ENCODE results near the gene ATOX1. TPM values are rescaled to one million over a fixed set of nuclear protein-coding genes. Genes with fewer than 3 reads are reported as not detected.

ATOX1 gene
- total and polyA plus RNA-seq, 9 of the 15 experiments (the other 6 are each of a cell fraction or from before 2014, with no cell fraction given): 59.2 to 318 (median 86.2) TPM

DNA sequence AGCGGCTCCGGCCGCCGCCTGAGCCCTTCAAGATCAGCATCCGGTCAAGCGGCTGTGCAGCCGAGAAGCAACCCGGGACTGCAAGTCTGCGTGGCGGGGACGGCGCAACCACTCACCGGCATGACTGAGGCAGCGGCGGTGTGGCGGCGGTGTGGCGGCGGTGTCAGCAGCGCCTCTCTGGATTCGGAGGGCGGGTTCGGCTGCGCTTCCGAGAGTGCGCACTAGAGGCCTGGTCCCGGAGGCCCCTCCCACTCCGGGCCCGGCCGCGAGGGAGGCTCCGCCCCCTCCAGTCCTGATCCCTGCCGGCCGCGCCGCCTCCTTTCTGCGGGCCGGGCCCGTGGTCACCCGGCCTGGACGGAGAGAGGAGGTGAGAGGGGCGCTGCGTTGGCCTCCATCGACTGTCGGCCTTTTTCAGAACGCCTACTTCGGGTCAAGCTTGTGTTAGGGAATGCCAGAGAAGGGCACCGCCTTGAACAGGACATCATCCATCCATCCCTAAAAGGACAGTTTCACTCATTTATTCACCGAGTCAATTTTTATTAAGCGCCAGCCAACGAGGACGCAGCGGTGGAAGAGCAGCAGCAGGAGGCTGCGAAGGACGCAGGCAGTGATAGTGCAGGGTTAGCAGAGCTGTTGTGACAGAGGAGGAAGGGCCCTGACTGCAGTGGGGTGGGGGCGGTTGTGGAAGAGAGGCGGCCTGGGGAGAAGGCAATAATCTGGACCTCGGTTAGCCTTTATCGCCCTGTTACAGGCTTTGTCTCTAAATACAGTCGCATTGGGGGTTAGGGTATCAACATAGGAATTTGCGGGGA is at the start of gene ATOX1 (continued):
- TF ChIP-seq, protein P1, sequence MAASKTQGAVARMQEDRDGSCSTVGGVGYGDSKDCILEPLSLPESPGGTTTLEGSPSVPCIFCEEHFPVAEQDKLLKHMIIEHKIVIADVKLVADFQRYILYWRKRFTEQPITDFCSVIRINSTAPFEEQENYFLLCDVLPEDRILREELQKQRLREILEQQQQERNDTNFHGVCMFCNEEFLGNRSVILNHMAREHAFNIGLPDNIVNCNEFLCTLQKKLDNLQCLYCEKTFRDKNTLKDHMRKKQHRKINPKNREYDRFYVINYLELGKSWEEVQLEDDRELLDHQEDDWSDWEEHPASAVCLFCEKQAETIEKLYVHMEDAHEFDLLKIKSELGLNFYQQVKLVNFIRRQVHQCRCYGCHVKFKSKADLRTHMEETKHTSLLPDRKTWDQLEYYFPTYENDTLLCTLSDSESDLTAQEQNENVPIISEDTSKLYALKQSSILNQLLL (CRISPR knock-in tag; IDR thresholded peaks at IDR 0.05; ENCODE audit: borderline replicate concordance): no peak
- TF ChIP-seq PHF8 (IDR thresholded peaks at IDR 0.05; ENCODE audit: borderline replicate concordance, low read length) (peak; percentile 95), L3MBTL2 (IDR thresholded peaks at IDR 0.05) (peak; percentile 91), SRSF9 (IDR thresholded peaks at IDR 0.05; ENCODE audit: borderline replicate concordance, low read depth, low read length) (no peak), ZNF583 (CRISPR knock-in tag; IDR thresholded peaks at IDR 0.05) (0 out of 2 replicates have a peak, but pooled peaks have one; percentile 47), MYC (IDR thresholded peaks at IDR 0.05; ENCODE audit: low read depth, low read length) (peak; percentile 80), MYC (CRISPR knock-in tag; IDR thresholded peaks at IDR 0.05; ENCODE audit: borderline replicate concordance, low read depth) (no peak), OTX1 (CRISPR knock-in tag; IDR thresholded peaks at IDR 0.05) (0 out of 2 replicates have a peak, but pooled peaks have one; percentile 36), ZNF589 (CRISPR knock-in tag; IDR thresholded peaks at IDR 0.05; ENCODE audit: low read depth) (0 out of 2 replicates have a peak, but pooled peaks have one; percentile 17)
- TF ChIP-seq, protein P2, sequence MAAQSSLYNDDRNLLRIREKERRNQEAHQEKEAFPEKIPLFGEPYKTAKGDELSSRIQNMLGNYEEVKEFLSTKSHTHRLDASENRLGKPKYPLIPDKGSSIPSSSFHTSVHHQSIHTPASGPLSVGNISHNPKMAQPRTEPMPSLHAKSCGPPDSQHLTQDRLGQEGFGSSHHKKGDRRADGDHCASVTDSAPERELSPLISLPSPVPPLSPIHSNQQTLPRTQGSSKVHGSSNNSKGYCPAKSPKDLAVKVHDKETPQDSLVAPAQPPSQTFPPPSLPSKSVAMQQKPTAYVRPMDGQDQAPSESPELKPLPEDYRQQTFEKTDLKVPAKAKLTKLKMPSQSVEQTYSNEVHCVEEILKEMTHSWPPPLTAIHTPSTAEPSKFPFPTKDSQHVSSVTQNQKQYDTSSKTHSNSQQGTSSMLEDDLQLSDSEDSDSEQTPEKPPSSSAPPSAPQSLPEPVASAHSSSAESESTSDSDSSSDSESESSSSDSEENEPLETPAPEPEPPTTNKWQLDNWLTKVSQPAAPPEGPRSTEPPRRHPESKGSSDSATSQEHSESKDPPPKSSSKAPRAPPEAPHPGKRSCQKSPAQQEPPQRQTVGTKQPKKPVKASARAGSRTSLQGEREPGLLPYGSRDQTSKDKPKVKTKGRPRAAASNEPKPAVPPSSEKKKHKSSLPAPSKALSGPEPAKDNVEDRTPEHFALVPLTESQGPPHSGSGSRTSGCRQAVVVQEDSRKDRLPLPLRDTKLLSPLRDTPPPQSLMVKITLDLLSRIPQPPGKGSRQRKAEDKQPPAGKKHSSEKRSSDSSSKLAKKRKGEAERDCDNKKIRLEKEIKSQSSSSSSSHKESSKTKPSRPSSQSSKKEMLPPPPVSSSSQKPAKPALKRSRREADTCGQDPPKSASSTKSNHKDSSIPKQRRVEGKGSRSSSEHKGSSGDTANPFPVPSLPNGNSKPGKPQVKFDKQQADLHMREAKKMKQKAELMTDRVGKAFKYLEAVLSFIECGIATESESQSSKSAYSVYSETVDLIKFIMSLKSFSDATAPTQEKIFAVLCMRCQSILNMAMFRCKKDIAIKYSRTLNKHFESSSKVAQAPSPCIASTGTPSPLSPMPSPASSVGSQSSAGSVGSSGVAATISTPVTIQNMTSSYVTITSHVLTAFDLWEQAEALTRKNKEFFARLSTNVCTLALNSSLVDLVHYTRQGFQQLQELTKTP (IDR thresholded peaks at IDR 0.05; ENCODE audit: low read depth in 1 of 2, partially characterized antibody in 2 of 2): peak in 1 of 2 experiments; percentile 35
- TF ChIP-seq, protein P3, sequence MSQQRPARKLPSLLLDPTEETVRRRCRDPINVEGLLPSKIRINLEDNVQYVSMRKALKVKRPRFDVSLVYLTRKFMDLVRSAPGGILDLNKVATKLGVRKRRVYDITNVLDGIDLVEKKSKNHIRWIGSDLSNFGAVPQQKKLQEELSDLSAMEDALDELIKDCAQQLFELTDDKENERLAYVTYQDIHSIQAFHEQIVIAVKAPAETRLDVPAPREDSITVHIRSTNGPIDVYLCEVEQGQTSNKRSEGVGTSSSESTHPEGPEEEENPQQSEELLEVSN (IDR thresholded peaks at IDR 0.05; ENCODE audit: borderline replicate concordance in 1 of 2, extremely low read depth in 1 of 2, insufficient read depth in 1 of 2, insufficient read length in 1 of 2, low read depth in 1 of 2, low read length in 1 of 2, poor library complexity in 1 of 2, severe bottlenecking in 1 of 2): peak in 1 of 2 experiments; percentile 57
- TF ChIP-seq, protein P4, sequence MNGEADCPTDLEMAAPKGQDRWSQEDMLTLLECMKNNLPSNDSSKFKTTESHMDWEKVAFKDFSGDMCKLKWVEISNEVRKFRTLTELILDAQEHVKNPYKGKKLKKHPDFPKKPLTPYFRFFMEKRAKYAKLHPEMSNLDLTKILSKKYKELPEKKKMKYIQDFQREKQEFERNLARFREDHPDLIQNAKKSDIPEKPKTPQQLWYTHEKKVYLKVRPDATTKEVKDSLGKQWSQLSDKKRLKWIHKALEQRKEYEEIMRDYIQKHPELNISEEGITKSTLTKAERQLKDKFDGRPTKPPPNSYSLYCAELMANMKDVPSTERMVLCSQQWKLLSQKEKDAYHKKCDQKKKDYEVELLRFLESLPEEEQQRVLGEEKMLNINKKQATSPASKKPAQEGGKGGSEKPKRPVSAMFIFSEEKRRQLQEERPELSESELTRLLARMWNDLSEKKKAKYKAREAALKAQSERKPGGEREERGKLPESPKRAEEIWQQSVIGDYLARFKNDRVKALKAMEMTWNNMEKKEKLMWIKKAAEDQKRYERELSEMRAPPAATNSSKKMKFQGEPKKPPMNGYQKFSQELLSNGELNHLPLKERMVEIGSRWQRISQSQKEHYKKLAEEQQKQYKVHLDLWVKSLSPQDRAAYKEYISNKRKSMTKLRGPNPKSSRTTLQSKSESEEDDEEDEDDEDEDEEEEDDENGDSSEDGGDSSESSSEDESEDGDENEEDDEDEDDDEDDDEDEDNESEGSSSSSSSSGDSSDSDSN (IDR thresholded peaks at IDR 0.05; ENCODE audit: borderline replicate concordance in 1 of 2, low read depth in 2 of 2, low read length in 2 of 2): peak; percentile 22 to 69; a peak in 1 of 4 replicates
- TF ChIP-seq, protein P5, sequence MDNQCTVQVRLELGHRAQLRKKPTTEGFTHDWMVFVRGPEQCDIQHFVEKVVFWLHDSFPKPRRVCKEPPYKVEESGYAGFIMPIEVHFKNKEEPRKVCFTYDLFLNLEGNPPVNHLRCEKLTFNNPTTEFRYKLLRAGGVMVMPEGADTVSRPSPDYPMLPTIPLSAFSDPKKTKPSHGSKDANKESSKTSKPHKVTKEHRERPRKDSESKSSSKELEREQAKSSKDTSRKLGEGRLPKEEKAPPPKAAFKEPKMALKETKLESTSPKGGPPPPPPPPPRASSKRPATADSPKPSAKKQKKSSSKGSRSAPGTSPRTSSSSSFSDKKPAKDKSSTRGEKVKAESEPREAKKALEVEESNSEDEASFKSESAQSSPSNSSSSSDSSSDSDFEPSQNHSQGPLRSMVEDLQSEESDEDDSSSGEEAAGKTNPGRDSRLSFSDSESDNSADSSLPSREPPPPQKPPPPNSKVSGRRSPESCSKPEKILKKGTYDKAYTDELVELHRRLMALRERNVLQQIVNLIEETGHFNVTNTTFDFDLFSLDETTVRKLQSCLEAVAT (IDR thresholded peaks at IDR 0.05): 0 out of 4 replicates have a peak, but pooled peaks of 1 of the 2 experiments have one; percentile 15
